Smooth muscle cell (in vitro differentiated cells): ENCODE results near the gene CCDC194. TPM values are rescaled to one million over a fixed set of nuclear protein-coding genes. Genes with fewer than 3 reads are reported as not detected.

ENCODE experiments used
- DNase-seq: peaks from one replicate; lab custom pipeline; 2025; ENCODE audit not compliant: unreplicated experiment; lab: John Stamatoyannopoulos, UW
- H2AFZ ChIP-seq: fragments of 200-600 bp; sonication (generic); 2 replicates; pipeline ENCODE4 v1.6.0; 2016; ENCODE audit warnings: antibody characterized with exemption, low read depth, mild to moderate bottlenecking
- H3F3A ChIP-seq: fragments of 200-600 bp; sonication (generic); 2 replicates; pipeline ENCODE4 v1.6.0; 2017; ENCODE audit warnings: antibody characterized with exemption, low read depth
- H3K27ac ChIP-seq: fragments of 200-600 bp; sonication (generic); 2 replicates; pipeline ENCODE4 v1.5.1; 2016; ENCODE audit warnings: low read depth, mild to moderate bottlenecking
- H3K27me3 ChIP-seq: fragments of 200-600 bp; sonication (generic); 2 replicates; pipeline ENCODE4 v1.6.1; 2016; ENCODE audit warnings: low read depth, mild to moderate bottlenecking
- H3K36me3 ChIP-seq: fragments of 200-600 bp; sonication (generic); 2 replicates; pipeline ENCODE4 v1.5.1; 2016; ENCODE audit warnings: low read depth
- H3K4me1 ChIP-seq: fragments of 200-600 bp; sonication (generic); 2 replicates; pipeline ENCODE4 v1.5.1; 2016; ENCODE audit warnings: low read depth
- H3K4me2 ChIP-seq: fragments of 200-600 bp; sonication (generic); 2 replicates; pipeline ENCODE4 v1.6.0; 2016; ENCODE audit warnings: mild to moderate bottlenecking
- H3K4me3 ChIP-seq: fragments of 200-600 bp; sonication (generic); 2 replicates; pipeline ENCODE4 v1.5.1; 2016; ENCODE audit warnings: mild to moderate bottlenecking
- H3K79me2 ChIP-seq: fragments of 200-600 bp; sonication (generic); 2 replicates; pipeline ENCODE4 v1.6.0; 2016; ENCODE audit warnings: low read depth, mild to moderate bottlenecking
- H3K9ac ChIP-seq: fragments of 200-600 bp; sonication (generic); 2 replicates; pipeline ENCODE4 v1.6.0; 2016; ENCODE audit warnings: low read depth
- H3K9me3 ChIP-seq: fragments of 200-600 bp; sonication (generic); replicated peaks from 2 replicates; pipeline ENCODE4 v1.5.1; 2016; ENCODE audit warnings: low read depth
- H4K20me1 ChIP-seq: fragments of 200-600 bp; sonication (generic); 2 replicates; pipeline ENCODE4 v1.6.0; 2016; ENCODE audit warnings: low read depth
- CTCF ChIP-seq: fragments of 200-600 bp; sonication (generic); IDR thresholded peaks from 2 replicates; pipeline ENCODE4 v1.5.1; 2017; ENCODE audit warnings: borderline replicate concordance, mild to moderate bottlenecking, antibody characterized with exemption; ENCODE audit not compliant: insufficient read depth, poor library complexity, severe bottlenecking
- WGBS: methylation state at CpG from one replicate; pipeline ENCODE4 v1.1.7; 2016; ENCODE audit warnings: low lambda C conversion rate; 5-methylcytosine and 5-hydroxymethylcytosine counted together
- polyA plus RNA-seq: library from polyadenylated mRNA; unstranded; fragments of >200 nt; fragmentation: Nextera tagmentation; extraction: Ambion mirVana; gene quantifications from 2 replicates; pipeline ENCODE4 v1.2.1, GENCODE V29; 2016
- total RNA-seq: library from RNA; depleted of rRNA; stranded (reverse); fragments of >200 nt; gene quantifications from 2 replicates; pipeline ENCODE4 v1.2.3, GENCODE V29; 2014

Gene CCDC194
- total and polyA plus RNA-seq, 2 experiments from 2014 or later, result not detected

- no peaks in the 10 kb centered on the region for H4K20me1 ChIP-seq
- H3K27ac ChIP-seq, result no peak overlapping the region
- no peak for DNase-seq
- H3K36me3 ChIP-seq, result no peaks in the 10 kb centered on the region
- H3F3A ChIP-seq, result no peaks in the 10 kb centered on the region
- H3K27me3 ChIP-seq, result no peaks in the 10 kb centered on the region
- no peak overlapping the region for H3K9ac ChIP-seq
- peaks cover 15% of the 10 kb centered on the region for H3K4me1 ChIP-seq
- H3K4me3 ChIP-seq, result peak overlapping the region; percentile 26
- WGBS, result 56% methylated on average over 16 of the region's 36 CpGs
- H2AFZ ChIP-seq, result no peak overlapping the region
- H3K79me2 ChIP-seq, result no peaks in the 10 kb centered on the region
- H3K4me2 ChIP-seq, result peak overlapping the region; percentile 68
- H3K9me3 ChIP-seq, result no peaks in the 10 kb centered on the region
- no peak for TF ChIP-seq CTCF
Observed at GRCh38 chr19:17402982-17403855, 9.2 kb upstream of the CCDC194 start.

DNA sequence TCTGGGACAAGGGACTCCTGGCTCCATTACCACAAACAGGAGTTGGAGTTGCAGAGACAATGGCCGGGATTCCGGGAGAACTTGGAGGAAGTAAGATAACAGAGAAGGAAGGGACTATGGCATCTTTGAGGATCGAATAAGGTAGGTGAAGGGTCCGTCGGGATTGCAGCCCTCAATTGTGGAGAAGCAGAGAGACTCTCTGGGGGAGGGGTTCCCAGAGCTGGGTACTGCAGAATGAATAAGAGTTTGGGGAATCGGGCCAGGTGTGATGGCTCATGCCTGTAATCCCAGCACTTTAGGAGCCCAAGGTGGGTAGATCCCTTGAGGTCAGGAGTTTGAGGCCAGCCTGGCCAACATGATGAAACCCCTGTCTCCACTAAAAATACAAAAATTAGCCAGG, 7.6 kb upstream of the CCDC194 start:
- no peaks in the 10 kb centered on the region for H3K9me3 ChIP-seq
- WGBS, result 94% methylated on average over 6 of the region's 6 CpGs
- no peak overlapping the region for H3K4me2 ChIP-seq
- no peak overlapping the region for H3K4me3 ChIP-seq
- H3K4me1 ChIP-seq, result peaks cover 15% of the 10 kb centered on the region
- H3F3A ChIP-seq, result no peaks in the 10 kb centered on the region
- H2AFZ ChIP-seq, result no peak overlapping the region
- H3K27ac ChIP-seq, result no peak overlapping the region
- no peaks in the 10 kb centered on the region for H4K20me1 ChIP-seq
- H3K9ac ChIP-seq, result no peak overlapping the region
- TF ChIP-seq CTCF, result no peak
- DNase-seq, result no peak
- no peaks in the 10 kb centered on the region for H3K79me2 ChIP-seq
- no peaks in the 10 kb centered on the region for H3K36me3 ChIP-seq
- H3K27me3 ChIP-seq, result no peaks in the 10 kb centered on the region

GRCh38 chr19:17398902-17399527, 5.0 kb upstream of the CCDC194 start:
- no peaks in the 10 kb centered on the region for H3K9me3 ChIP-seq
- no peak overlapping the region for H3K4me3 ChIP-seq
- no peak for DNase-seq
- no peaks in the 10 kb centered on the region for H3K4me1 ChIP-seq
- 80% methylated on average over 8 of the region's 8 CpGs for WGBS
- no peaks in the 10 kb centered on the region for H4K20me1 ChIP-seq
- H3K4me2 ChIP-seq, result no peak overlapping the region
- no peaks in the 10 kb centered on the region for H3K27me3 ChIP-seq
- no peaks in the 10 kb centered on the region for H3F3A ChIP-seq
- H3K27ac ChIP-seq, result no peak overlapping the region
- H2AFZ ChIP-seq, result no peak overlapping the region
- H3K36me3 ChIP-seq, result no peaks in the 10 kb centered on the region
- no peak for TF ChIP-seq CTCF
- no peak overlapping the region for H3K9ac ChIP-seq
- H3K79me2 ChIP-seq, result no peaks in the 10 kb centered on the region
